Adrenal gland (tissue), 12 donors: ENCODE data around the gene SAMD11. TPM values are rescaled to one million over a fixed set of nuclear protein-coding genes. Genes with fewer than 3 reads are reported as not detected.

Experiments
- DNase-seq, 7 donors: peaks; one replicate each; pipeline ENCODE4 v3.0.0-alpha.2; 2019 to 2020
- H3K27ac ChIP-seq, 5 donors: fragments of 200-600 bp; sonication (generic) in 4 of 5; 1 replicate in 3 of 5; 2 replicates in 2 of 5; pipeline versions ENCODE4 v1.5.1 to v1.8.0; 2016 to 2020; ENCODE audit warnings: mild to moderate bottlenecking in 1 of 5
- H3K27me3 ChIP-seq: fragments of 200-600 bp; 2 replicates; pipeline ENCODE4 v1.8.0; 2021
- H3K36me3 ChIP-seq, 2 donors: fragments of 200-600 bp; replicated peaks in 1 of 2; 1 replicate in 1 of 2; 2 replicates in 1 of 2; pipeline versions ENCODE4 v1.5.1 to v1.8.0; 2018 to 2022
- H3K4me1 ChIP-seq, 2 donors: fragments of 200-600 bp; replicated peaks in 1 of 2; 1 replicate in 1 of 2; 2 replicates in 1 of 2; pipeline versions ENCODE4 v1.5.1 to v1.8.0; 2018 to 2021
- H3K4me3 ChIP-seq, 4 donors: fragments of 200-600 bp; sonication (generic) in 3 of 4; one replicate each; pipeline ENCODE4 v1.5.1; 2016 to 2018
- H3K9me3 ChIP-seq, 3 donors: fragments of 200-600 bp; sonication (generic) in 1 of 3; replicated peaks in 1 of 3; 1 replicate in 2 of 3; 2 replicates in 1 of 3; pipeline versions ENCODE4 v1.5.1 to v1.8.0; 2016 to 2021
- POLR2A ChIP-seq, 2 donors: fragments of 450-650 bp; IDR thresholded peaks; one replicate each; pipeline ENCODE4 v1.6.1; 2017; ENCODE audit warnings: antibody characterized with exemption in 2 of 2, mild to moderate bottlenecking in 2 of 2, moderate library complexity in 1 of 2
- WGBS, 4 donors: extraction: QIAGEN DNeasy Blood & Tissue Kit in 2 of 4; methylation state at CpG; one replicate each; pipeline versions ENCODE4 v1.1.5 to v1.1.7; 2013 to 2017; 5-methylcytosine and 5-hydroxymethylcytosine counted together
- intact Hi-C, 2 donors: fragments of 100-400 bp; cut with DNase I; formaldehyde crosslinking; loops; one replicate each; pipeline versions ENCODE4 v1.14.1 to v1.15.0; 2022 to 2023
- polyA plus RNA-seq, 3 donors: library from polyadenylated mRNA; stranded (reverse); fragments of 200-250 nt in 2 of 3; fragments of 350-450 nt in 1 of 3; fragmentation: Illumina TruSeq in 1 of 3; extraction: RNeasy Lipid Tissue Mini Kit (QIAGEN cat#74804) in 1 of 3; gene quantifications; one replicate each; pipeline ENCODE4 v1.2.3, GENCODE V29; 2013 to 2014
- total RNA-seq, 9 donors: library from RNA; depleted of rRNA in 4 of 9; stranded (reverse); fragments of >200 nt in 4 of 9; fragments of 120-200 nt in 1 of 9; fragmentation: NEBNext Ultra II Directional in 1 of 9; extraction: Animal tissue kit (Norgen Biotek cat#: 25700) in 1 of 9; gene quantifications; one replicate each; pipeline versions ENCODE4 v1.1.0 to v1.2.4, GENCODE V29; 2013 to 2023
- TF ChIP-seq, protein P1 (sequence below), 6 experiments: fragments of 450-650 bp in 4 of 6; fragments of 200-600 bp in 2 of 6; sonication (generic) in 1 of 6; IDR thresholded peaks; 1 replicate in 5 of 6; 2 replicates in 1 of 6; pipeline versions ENCODE4 v1.5.1 to v1.8.0; 2016 to 2021; ENCODE audit warnings: antibody characterized with exemption in 6 of 6, mild to moderate bottlenecking in 2 of 6, moderate library complexity in 1 of 6
- donor health status: healthy with polysubstance abuse.
- donor health status: Bipolar disorder and iron deficiency.
- donor health status: DM: yes; HTN: yes; CAD: no.
- donor health status: DM: no; HTN: no; CAD: no.
- donor health status: DM: no; HTN: no; CAD: no.
- donor health status: DM: yes; HTN: yes; CAD: no.

SAMD11 gene
- total and polyA plus RNA-seq, 12 donors: 1.8 to 96.6 (median 16.7) TPM

DNA sequence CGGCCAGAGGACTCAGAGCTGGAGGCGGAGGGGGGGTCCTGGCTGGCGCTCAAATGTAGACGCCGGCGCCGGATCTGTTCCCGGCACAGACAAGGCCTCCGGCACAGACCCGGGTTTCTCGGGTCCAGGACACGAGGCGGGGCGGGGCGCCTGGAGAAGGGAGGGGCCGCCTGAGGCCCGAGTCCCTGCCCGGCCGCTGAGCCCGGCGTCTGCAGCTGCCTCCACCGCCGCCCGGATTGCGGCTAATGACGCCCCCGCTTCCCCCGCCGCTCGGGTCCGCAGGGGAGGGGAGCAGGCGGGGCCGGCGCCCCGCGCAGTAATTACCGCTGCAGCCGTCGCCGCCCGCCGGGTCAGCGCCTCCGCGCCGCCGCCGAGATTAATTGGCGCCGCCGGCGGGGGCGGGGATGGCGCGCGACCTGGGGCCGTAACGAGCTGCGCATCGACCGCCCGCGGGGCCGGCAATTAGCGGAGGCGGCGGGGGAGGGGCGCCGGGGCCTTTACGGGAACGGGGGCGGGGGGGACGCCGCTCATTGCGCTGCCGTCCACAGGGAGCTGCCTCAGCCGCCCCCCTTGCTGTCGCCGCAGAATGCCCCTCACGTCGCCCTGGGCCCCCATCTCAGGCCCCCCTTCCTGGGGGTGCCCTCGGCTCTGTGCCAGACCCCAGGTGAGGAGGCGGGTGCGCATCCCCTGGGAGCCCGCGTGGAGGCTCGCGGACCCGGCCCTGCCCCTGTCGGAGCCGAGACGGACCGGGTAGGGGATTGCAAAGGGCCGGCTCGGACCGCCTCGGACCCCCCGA is 18.1 kb downstream of the SAMD11 start:
- DNase-seq: peak; percentile 50 to 92 (median 61)
- peaks cover 0 to 15% of the 10 kb centered on the region in 2 donors for H3K36me3 ChIP-seq
- TF ChIP-seq, protein P1, sequence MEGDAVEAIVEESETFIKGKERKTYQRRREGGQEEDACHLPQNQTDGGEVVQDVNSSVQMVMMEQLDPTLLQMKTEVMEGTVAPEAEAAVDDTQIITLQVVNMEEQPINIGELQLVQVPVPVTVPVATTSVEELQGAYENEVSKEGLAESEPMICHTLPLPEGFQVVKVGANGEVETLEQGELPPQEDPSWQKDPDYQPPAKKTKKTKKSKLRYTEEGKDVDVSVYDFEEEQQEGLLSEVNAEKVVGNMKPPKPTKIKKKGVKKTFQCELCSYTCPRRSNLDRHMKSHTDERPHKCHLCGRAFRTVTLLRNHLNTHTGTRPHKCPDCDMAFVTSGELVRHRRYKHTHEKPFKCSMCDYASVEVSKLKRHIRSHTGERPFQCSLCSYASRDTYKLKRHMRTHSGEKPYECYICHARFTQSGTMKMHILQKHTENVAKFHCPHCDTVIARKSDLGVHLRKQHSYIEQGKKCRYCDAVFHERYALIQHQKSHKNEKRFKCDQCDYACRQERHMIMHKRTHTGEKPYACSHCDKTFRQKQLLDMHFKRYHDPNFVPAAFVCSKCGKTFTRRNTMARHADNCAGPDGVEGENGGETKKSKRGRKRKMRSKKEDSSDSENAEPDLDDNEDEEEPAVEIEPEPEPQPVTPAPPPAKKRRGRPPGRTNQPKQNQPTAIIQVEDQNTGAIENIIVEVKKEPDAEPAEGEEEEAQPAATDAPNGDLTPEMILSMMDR (IDR thresholded peaks at IDR 0.05): no peak
- peak in 1 of 2 donors; percentile 40 for TF ChIP-seq POLR2A (IDR thresholded peaks at IDR 0.05)
- 0 to 3% (median 1%) methylated on average over 2 to 97 of the region's 98 CpGs for whole genome bisulfite sequencing, 4 donors
- peaks cover 33% of the 10 kb centered on the region for H3K27me3 ChIP-seq
- peaks cover 8 to 26% of the 10 kb centered on the region in 2 donors for H3K4me1 ChIP-seq
- no peaks in the 10 kb centered on the region for H3K9me3 ChIP-seq
- H3K4me3 ChIP-seq: peak overlapping the region in 2 of 4 donors; percentile 4 to 46
- peak overlapping the region in 3 of 5 donors; percentile 60 to 92 (median 91) for H3K27ac ChIP-seq
- intact Hi-C loops: no loop called here

DNA sequence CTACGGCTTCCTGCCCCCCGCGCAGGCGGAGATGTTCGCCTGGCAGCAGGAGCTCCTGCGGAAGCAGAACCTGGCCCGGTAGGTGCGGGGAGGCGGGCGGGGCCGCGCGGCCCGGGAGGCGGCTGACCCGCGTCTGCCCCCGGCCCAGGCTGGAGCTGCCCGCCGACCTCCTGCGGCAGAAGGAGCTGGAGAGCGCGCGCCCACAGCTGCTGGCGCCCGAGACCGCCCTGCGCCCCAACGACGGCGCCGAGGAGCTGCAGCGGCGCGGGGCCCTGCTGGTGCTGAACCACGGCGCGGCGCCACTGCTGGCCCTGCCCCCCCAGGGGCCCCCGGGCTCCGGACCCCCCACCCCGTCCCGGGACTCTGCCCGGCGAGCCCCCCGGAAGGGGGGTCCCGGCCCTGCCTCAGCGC is 18.7 kb downstream of the SAMD11 start:
- TF ChIP-seq, protein P1 (IDR thresholded peaks at IDR 0.05): no peak
- TF ChIP-seq POLR2A (IDR thresholded peaks at IDR 0.05): no peak
- peak overlapping the region in 4 of 5 donors; percentile 26 to 92 (median 66) for H3K27ac ChIP-seq
- peaks cover 0 to 19% of the 10 kb centered on the region in 2 donors for H3K36me3 ChIP-seq
- DNase-seq: no peak
- intact Hi-C loops: no loop called here
- peaks cover 33% of the 10 kb centered on the region for H3K27me3 ChIP-seq
- no peaks in the 10 kb centered on the region for H3K9me3 ChIP-seq
- peaks cover 8 to 26% of the 10 kb centered on the region in 2 donors for H3K4me1 ChIP-seq
- WGBS, 4 donors: 0 to 3% (median 2%) methylated on average over 1 to 45 of the region's 48 CpGs; no CpG with 5 or more reads in 1 of the 4 donors
- H3K4me3 ChIP-seq: peak overlapping the region in 2 of 4 donors; percentile 4 to 46

DNA sequence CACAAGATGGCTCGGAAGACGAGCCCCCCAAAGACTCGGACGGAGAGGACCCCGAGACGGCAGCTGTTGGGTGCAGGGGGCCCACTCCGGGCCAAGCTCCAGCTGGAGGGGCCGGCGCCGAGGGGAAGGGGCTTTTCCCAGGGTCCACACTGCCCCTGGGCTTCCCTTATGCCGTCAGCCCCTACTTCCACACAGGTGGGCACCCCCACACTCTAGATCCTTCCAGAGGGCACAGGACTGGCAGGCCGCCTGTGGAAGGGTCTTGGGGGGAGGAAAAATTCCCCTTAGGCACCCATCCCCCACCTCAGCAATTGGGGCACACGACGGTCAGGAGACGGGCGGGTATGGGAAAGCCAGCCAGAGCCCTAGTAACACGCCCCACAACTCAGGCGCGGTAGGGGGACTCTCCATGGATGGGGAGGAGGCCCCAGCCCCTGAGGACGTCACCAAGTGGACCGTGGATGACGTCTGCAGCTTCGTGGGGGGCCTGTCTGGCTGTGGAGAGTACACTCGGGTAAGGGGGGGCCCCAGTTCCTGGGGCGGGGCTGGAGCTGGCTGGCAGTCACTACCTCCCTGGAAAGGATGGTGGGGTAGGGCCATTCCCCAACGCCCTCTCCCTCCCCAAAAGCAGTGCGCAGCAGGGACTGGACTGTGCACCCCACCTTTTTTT is 19.3 kb downstream of the SAMD11 start:
- Histone ChIP-seq H3K9me3 (no peaks in the 10 kb centered on the region), H3K36me3 (peaks cover 0 to 25% of the 10 kb centered on the region in 2 donors), H3K27me3 (peaks cover 33% of the 10 kb centered on the region), H3K4me3 (peak overlapping the region in 1 of 4 donors; percentile 46), H3K4me1 (peaks cover 8 to 26% of the 10 kb centered on the region in 2 donors), H3K27ac (peak overlapping the region in 4 of 5 donors; percentile 26 to 92 (median 66))
- peak in 6 of 7 donors; percentile 22 to 93 (median 58) for DNase-seq
- WGBS, 4 donors: 10 to 31% (median 16%) methylated on average over 7 to 27 of the region's 27 CpGs
- peak; percentile 21 to 66 for TF ChIP-seq POLR2A (IDR thresholded peaks at IDR 0.05)
- TF ChIP-seq, protein P1 (IDR thresholded peaks at IDR 0.05): no peak
- intact Hi-C loops: no loop called here
